H1 (cell line): Measurements from ENCODE around the gene ACTL8. TPM values are rescaled to one million over a fixed set of nuclear protein-coding genes. Genes with fewer than 3 reads are reported as not detected.

ENCODE experiments used
- CTCF ChIA-PET: fragments of 300-600 bp; sonication (Branson Sonifier 250); formaldehyde crosslinking; loops from one replicate; lab custom pipeline; 2021; ENCODE audit not compliant: partially characterized antibody; lab: Charles Lee
- POLR2A ChIA-PET: fragments of 300-600 bp; sonication (Branson Sonifier 250); formaldehyde crosslinking; loops from one replicate; lab custom pipeline; 2021; ENCODE audit warnings: inconsistent platforms; ENCODE audit not compliant: partially characterized antibody; lab: Charles Lee
- DNase-seq, 2 experiments: peaks; one replicate each; pipeline versions ENCODE4 v3.0.0 to v3.0.0-alpha.2; 2010 to 2022; ENCODE audit warnings: low spot score in 2 of 2, low read depth in 1 of 2, mixed read lengths in 1 of 2
- FAIRE-seq: peaks from 2 replicates; lab custom pipeline; 2011; peaks lifted over from hg19 to GRCh38; lab: Jason Lieb, UNC
- H2AFZ ChIP-seq: 2 replicates; pipeline ENCODE4 v1.8.1; 2012; ENCODE audit warnings: low read length, inconsistent platforms
- H2AK5ac ChIP-seq: 2 replicates; pipeline ENCODE4 v1.6.1; 2013; ENCODE audit warnings: low read depth, low read length
- H2BK120ac ChIP-seq: replicated peaks from 2 replicates; pipeline ENCODE3; 2013; ENCODE audit warnings: low read depth, low read length, inconsistent platforms
- H2BK12ac ChIP-seq: 2 replicates; pipeline ENCODE4 v1.6.1; 2013; ENCODE audit warnings: low read depth, low read length
- H2BK15ac ChIP-seq: 2 replicates; pipeline ENCODE4 v1.6.1; 2013; ENCODE audit warnings: low read length
- H2BK20ac ChIP-seq: 2 replicates; pipeline ENCODE4 v1.6.1; 2013; ENCODE audit warnings: low read length
- H2BK5ac ChIP-seq: 2 replicates; pipeline ENCODE4 v1.6.1; 2013; ENCODE audit warnings: low read depth, low read length
- H3K14ac ChIP-seq: 2 replicates; pipeline ENCODE4 v1.6.1; 2013; ENCODE audit warnings: inconsistent platforms; ENCODE audit not compliant: insufficient read length
- H3K18ac ChIP-seq: 2 replicates; pipeline ENCODE4 v1.6.1; 2013; ENCODE audit warnings: low read length; ENCODE audit errors: extremely low read depth
- H3K23ac ChIP-seq: 2 replicates; pipeline ENCODE4 v1.6.1; 2013; ENCODE audit warnings: inconsistent platforms; ENCODE audit not compliant: insufficient read length
- H3K23me2 ChIP-seq: 2 replicates; pipeline ENCODE4 v1.6.1; 2013; ENCODE audit warnings: low read depth, low read length
- H3K27ac ChIP-seq: 2 replicates; pipeline ENCODE4 v1.6.1; 2011; ENCODE audit warnings: low read depth, low read length, inconsistent platforms
- H3K27me3 ChIP-seq, 4 experiments: replicated peaks in 1 of 4; 1 replicate in 1 of 4; 2 replicates in 3 of 4; pipeline versions ENCODE4 v1.6.1 to v1.8.1; 2011 to 2013; ENCODE audit warnings: low read length in 3 of 4, mild to moderate bottlenecking in 3 of 4, inconsistent platforms in 2 of 4, mixed read lengths in 2 of 4, moderate library complexity in 1 of 4; ENCODE audit not compliant: control insufficient read depth in 3 of 4, insufficient read depth in 3 of 4; ENCODE audit errors: extremely low read depth in 1 of 4
- H3K36me3 ChIP-seq, 4 experiments: 2 replicates each; pipeline versions ENCODE4 v1.6.1 to v1.8.1; 2011 to 2013; ENCODE audit warnings: mild to moderate bottlenecking in 4 of 4, low read length in 3 of 4, moderate library complexity in 2 of 4, control low read depth in 1 of 4, inconsistent platforms in 1 of 4; ENCODE audit not compliant: insufficient read depth in 4 of 4, control insufficient read depth in 2 of 4
- H3K4ac ChIP-seq: replicated peaks from 2 replicates; pipeline ENCODE3; 2013; ENCODE audit warnings: low read length, low read depth, mixed read lengths, inconsistent platforms; ENCODE audit not compliant: insufficient read length
- H3K4me1 ChIP-seq, 4 experiments: replicated peaks in 1 of 4; 1 replicate in 1 of 4; 2 replicates in 3 of 4; pipeline versions ENCODE4 v1.6.1 to v1.8.1; 2011 to 2013; ENCODE audit warnings: low read length in 3 of 4, inconsistent platforms in 2 of 4, mixed read lengths in 1 of 4; ENCODE audit not compliant: insufficient read depth in 4 of 4, control insufficient read depth in 3 of 4
- H3K4me2 ChIP-seq, 2 experiments: 2 replicates each; pipeline versions ENCODE4 v1.6.1 to v1.8.1; 2011 to 2013; ENCODE audit warnings: low read depth in 2 of 2, low read length in 2 of 2, control low read depth in 1 of 2, inconsistent platforms in 1 of 2, mild to moderate bottlenecking in 1 of 2; ENCODE audit not compliant: insufficient read depth in 1 of 2
- H3K4me3 ChIP-seq, 4 experiments: fragments of 200-600, 300-600 bp in 1 of 4; sonication (generic), shearing (Covaris generic), sonication (Bioruptor Twin) in 1 of 4; 2 replicates each; pipeline versions ENCODE4 v1.5.1 to v1.8.1; 2011 to 2016; ENCODE audit warnings: low read length in 4 of 4, low read depth in 3 of 4, control low read depth in 2 of 4, inconsistent platforms in 2 of 4, mild to moderate bottlenecking in 2 of 4, mixed read lengths in 1 of 4, moderate library complexity in 1 of 4; ENCODE audit not compliant: insufficient read depth in 2 of 4; ENCODE audit errors: extremely low read depth in 1 of 4
- H3K56ac ChIP-seq: replicated peaks from 2 replicates; pipeline ENCODE3; 2013; ENCODE audit warnings: low read depth, mild to moderate bottlenecking, mixed read lengths, low read length, inconsistent platforms; ENCODE audit not compliant: insufficient read length
- H3K79me1 ChIP-seq: 2 replicates; pipeline ENCODE4 v1.6.1; 2013; ENCODE audit warnings: low read depth, low read length, control low read depth
- H3K79me2 ChIP-seq, 2 experiments: 2 replicates each; pipeline versions ENCODE4 v1.6.1 to v1.8.1; 2012 to 2013; ENCODE audit warnings: low read length in 2 of 2, mild to moderate bottlenecking in 2 of 2, inconsistent platforms in 1 of 2; ENCODE audit not compliant: insufficient read depth in 2 of 2, control insufficient read depth in 1 of 2
- H3K9ac ChIP-seq, 4 experiments: replicated peaks in 1 of 4; 1 replicate in 1 of 4; 2 replicates in 3 of 4; pipeline versions ENCODE4 v1.6.1 to v1.8.1; 2011 to 2013; ENCODE audit warnings: low read depth in 3 of 4, low read length in 3 of 4, control low read depth in 2 of 4, mild to moderate bottlenecking in 2 of 4, moderate library complexity in 2 of 4, inconsistent platforms in 1 of 4; ENCODE audit errors: extremely low read depth in 1 of 4
- H3K9me3 ChIP-seq, 2 experiments: 2 replicates each; pipeline versions ENCODE4 v1.6.1 to v1.8.1; 2012 to 2013; ENCODE audit warnings: mild to moderate bottlenecking in 2 of 2, moderate library complexity in 2 of 2, control low read depth in 1 of 2, inconsistent platforms in 1 of 2, low read depth in 1 of 2, low read length in 1 of 2, mixed read lengths in 1 of 2; ENCODE audit not compliant: insufficient read depth in 2 of 2
- H4K20me1 ChIP-seq, 2 experiments: replicated peaks in 1 of 2; 2 replicates each; pipeline versions ENCODE3 to v1.8.1; 2011 to 2013; ENCODE audit warnings: inconsistent platforms in 2 of 2, low read length in 2 of 2, mild to moderate bottlenecking in 1 of 2; ENCODE audit not compliant: insufficient read depth in 2 of 2, control insufficient read depth in 1 of 2
- H4K5ac ChIP-seq: 2 replicates; pipeline ENCODE4 v1.6.1; 2013; ENCODE audit warnings: low read length, low read depth, mixed read lengths, inconsistent platforms; ENCODE audit not compliant: insufficient read length
- H4K8ac ChIP-seq: 2 replicates; pipeline ENCODE4 v1.8.0; 2013; ENCODE audit warnings: mild to moderate bottlenecking, moderate library complexity, low read length, inconsistent platforms; ENCODE audit not compliant: insufficient read depth; ENCODE audit errors: extremely low read depth
- H4K91ac ChIP-seq: replicated peaks from 2 replicates; pipeline ENCODE3; 2013; ENCODE audit warnings: low read length, mixed read lengths, inconsistent platforms; ENCODE audit not compliant: insufficient read length
- CHD2 ChIP-seq: IDR thresholded peaks from 2 replicates; pipeline ENCODE4 v1.6.1; 2012; ENCODE audit warnings: low read length, improper control_type of control experiment
- EZH2 ChIP-seq: fragments of 200-600 bp; sonication (generic); IDR thresholded peaks from 2 replicates; pipeline ENCODE4 v1.7.1; 2012; ENCODE audit warnings: low read depth, mild to moderate bottlenecking, moderate library complexity, low read length, inconsistent platforms; ENCODE audit not compliant: severe bottlenecking
- GABPA ChIP-seq: IDR thresholded peaks from 2 replicates; pipeline ENCODE4 v1.6.1; 2011; ENCODE audit warnings: mild to moderate bottlenecking, low read length, moderate library complexity, borderline replicate concordance; ENCODE audit not compliant: insufficient read depth
- SP1 ChIP-seq: IDR thresholded peaks from 2 replicates; pipeline ENCODE4 v1.6.1; 2011; ENCODE audit warnings: low read depth, low read length
- SP2 ChIP-seq: IDR thresholded peaks from 2 replicates; pipeline ENCODE4 v1.6.1; 2012; ENCODE audit warnings: mild to moderate bottlenecking, low read length, inconsistent platforms
- WGBS, 2 experiments: shearing (Covaris generic) in 1 of 2; methylation state at CpG; one replicate each; pipeline versions ENCODE4 v1.1.6 to v1.1.7; 2013 to 2015; ENCODE audit warnings: low lambda C conversion rate in 2 of 2, mixed read lengths in 2 of 2, inconsistent platforms in 1 of 2, low coverage in 1 of 2, missing lambda C conversion rate in 1 of 2; ENCODE audit not compliant: insufficient replicate concordance in 2 of 2, insufficient coverage in 1 of 2, insufficient read length in 1 of 2; ENCODE audit errors: extremely low coverage in 1 of 2, missing lambda C conversion rate in 1 of 2; 5-methylcytosine and 5-hydroxymethylcytosine counted together
- polyA plus RNA-seq, 7 experiments: library from polyadenylated mRNA; depleted of rRNA in 3 of 7; stranded (reverse) in 5 of 7; unstranded in 2 of 7; fragments of >200 nt in 5 of 7; fragments of 200-250 nt in 2 of 7; gene quantifications; 1 replicate in 5 of 7; 2 replicates in 1 of 7; 4 replicates in 1 of 7; pipeline versions ENCODE4 v1.2.1 to v1.2.3, GENCODE V29; 2011 to 2013; ENCODE audit warnings: missing spikeins in 2 of 7, mixed read lengths in 2 of 7
- total RNA-seq: library from RNA; stranded (reverse); fragmentation: NEBNext Ultra II Directional; extraction: Animal tissue kit (Norgen Biotek cat#: 25700); gene quantifications from 2 replicates; pipeline ENCODE4 v1.2.1, GENCODE V29; 2021

ACTL8 gene
- total and polyA plus RNA-seq, 2 of the 8 experiments (the other 6 are each of a cell fraction or from before 2014, with no cell fraction given), result 0.33 to 0.47 TPM

GRCh38 chr1:17841944-17842343, 86.8 kb downstream of the ACTL8 start:
- no peaks in the 10 kb centered on the region; a peak in 1 of 7 replicates for H3K4me1 ChIP-seq
- CTCF ChIA-PET, result interaction anchor here (1.2 to 2.5 kb wide), 6 partner anchors 8 to 67 kb away, joined by 3 to 14 read pairs (median 4); no protein-coding TSS in a partner anchor
- no peak overlapping the region for H2BK12ac ChIP-seq
- H3K36me3 ChIP-seq, result no peaks in the 10 kb centered on the region
- no peak overlapping the region; the same call in 1 of the 2 replicates for H4K8ac ChIP-seq
- no peak overlapping the region for H3K23ac ChIP-seq
- H3K23me2 ChIP-seq, result no peaks in the 10 kb centered on the region
- H2AFZ ChIP-seq, result no peak overlapping the region
- H3K27ac ChIP-seq, result no peak overlapping the region
- H2BK120ac ChIP-seq, result no peak overlapping the region
- H2AK5ac ChIP-seq, result no peak overlapping the region
- no peak overlapping the region for H4K5ac ChIP-seq
- H3K9ac ChIP-seq, result no peak overlapping the region
- H2BK5ac ChIP-seq, result no peak overlapping the region
- H3K79me1 ChIP-seq, result no peaks in the 10 kb centered on the region
- WGBS, 2 experiments, result 79% methylated on average over 2 of the region's 2 CpGs; no CpG with 5 or more reads in 1 of the 2 experiments
- no peak overlapping the region for H4K91ac ChIP-seq
- no peak overlapping the region for H3K14ac ChIP-seq
- FAIRE-seq (no peak), DNase-seq (no peak)
- no peaks in the 10 kb centered on the region for H3K27me3 ChIP-seq
- no peak overlapping the region for H2BK20ac ChIP-seq
- H3K4me3 ChIP-seq, result no peak overlapping the region
- no peak overlapping the region for H3K56ac ChIP-seq
- H3K4me2 ChIP-seq, result no peak overlapping the region
- POLR2A ChIA-PET, result no interaction called here
- no peak overlapping the region for H2BK15ac ChIP-seq
- no peaks in the 10 kb centered on the region for H3K79me2 ChIP-seq
- H3K4ac ChIP-seq, result no peak overlapping the region
- no peaks in the 10 kb centered on the region for H3K9me3 ChIP-seq
- no peaks in the 10 kb centered on the region for H4K20me1 ChIP-seq
- no peak overlapping the region for H3K18ac ChIP-seq
- TF ChIP-seq EZH2 (no peak), GABPA (no peak), SP2 (no peak), CHD2 (no peak), SP1 (no peak)
